ENCODE measurements around the gene TRAFD1. TPM values are rescaled to one million over a fixed set of nuclear protein-coding genes. Genes with fewer than 3 reads are reported as not detected.
A peak's percentile ranks its signal among the peaks of the same experiment; 100 is the strongest.

Gene TRAFD1
- total and polyA plus RNA-seq, 2 of the 8 experiments (the other 6 are each of a cell fraction or from before 2014, with no cell fraction given): 18.1 to 33.1 TPM

GRCh38 chr12:112108202-112109079 lies 16.9 kb upstream of the TRAFD1 start, which contains the start of gene NAA25:
NAA25 (minus strand) TSS chr12:112108783; CDS start chr12:112108773, 10 bp downstream.
- H4K20me1 ChIP-seq (replicated peaks in 1 of 2; ENCODE audit: control insufficient read depth in 1 of 2, insufficient read depth in 2 of 2, low read length in 2 of 2): peaks cover 12 to 15% of the 10 kb centered on the region in 2 experiments
- FAIRE-seq (peak; percentile 78), DNase-seq (ENCODE audit: low read depth in 1 of 2, low spot score in 2 of 2) (peak; percentile 80 to 96)
- peaks cover 10 to 21% (median 17%) of the 10 kb centered on the region in 4 experiments; a peak in 6 of 7 replicates for H3K4me1 ChIP-seq (replicated peaks in 1 of 4; ENCODE audit: control insufficient read depth in 3 of 4, insufficient read depth in 4 of 4, low read length in 3 of 4)
- H3K79me2 ChIP-seq (ENCODE audit: control insufficient read depth in 1 of 2, insufficient read depth in 2 of 2, low read length in 2 of 2): peaks cover 37 to 57% of the 10 kb centered on the region in 2 experiments
- H3K14ac ChIP-seq (ENCODE audit: insufficient read length): no peak within 1 kb of the TSS
- peaks cover 9% of the 10 kb centered on the region; the same call in 1 of the 2 replicates for H3K23me2 ChIP-seq (ENCODE audit: low read depth, low read length)
- peak within 1 kb of the TSS; percentile 73 for H3K56ac ChIP-seq (replicated peaks; ENCODE audit: insufficient read length, low read depth, low read length)
- peak within 1 kb of the TSS; percentile 76 for H3K18ac ChIP-seq (ENCODE audit: extremely low read depth, low read length)
- H2BK12ac ChIP-seq (ENCODE audit: low read depth, low read length): peak within 1 kb of the TSS; percentile 86
- WGBS, 2 experiments (ENCODE audit: extremely low coverage in 1 of 2, insufficient coverage in 1 of 2, insufficient read length in 1 of 2, insufficient replicate concordance in 2 of 2, low coverage in 1 of 2, low lambda C conversion rate in 2 of 2, missing lambda C conversion rate in 1 of 2): 2% methylated on average over 57 of the region's 74 CpGs; no CpG with 5 or more reads in 1 of the 2 experiments
- H3K79me1 ChIP-seq (ENCODE audit: low read depth, low read length): no peaks in the 10 kb centered on the region; the same call in 1 of the 2 replicates
- H3K9ac ChIP-seq (replicated peaks in 1 of 4; ENCODE audit: extremely low read depth in 1 of 4, low read depth in 3 of 4, low read length in 3 of 4): peak within 1 kb of the TSS; percentile 84 to 92 (median 90)
- POLR2A ChIA-PET (ENCODE audit: partially characterized antibody): interaction anchor here (0.7 to 9.6 kb wide), 15 partner anchors 8 to 292 kb away, joined by 3 to 90 read pairs (median 4); partner anchors contain the start of genes ERP29, TMEM116 and TRAFD1
- H3K23ac ChIP-seq (ENCODE audit: insufficient read length): peak within 1 kb of the TSS; percentile 1
- CTCF ChIA-PET (ENCODE audit: partially characterized antibody): no interaction called here
- peak within 1 kb of the TSS; percentile 82 to 98 (median 88) for H3K4me3 ChIP-seq (ENCODE audit: extremely low read depth in 1 of 4, insufficient read depth in 2 of 4, low read depth in 3 of 4, low read length in 4 of 4)
- H2AFZ ChIP-seq (ENCODE audit: low read length): peak within 1 kb of the TSS; percentile 45
- H3K36me3 ChIP-seq (ENCODE audit: control insufficient read depth in 2 of 4, insufficient read depth in 4 of 4, low read length in 3 of 4): peaks cover 0 to 5% (median 2%) of the 10 kb centered on the region in 4 experiments; a peak in 2 of 8 replicates
- H2BK20ac ChIP-seq (ENCODE audit: low read length): no peak within 1 kb of the TSS
- peak within 1 kb of the TSS; percentile 86 for H4K91ac ChIP-seq (replicated peaks; ENCODE audit: insufficient read length, low read length)
- peak within 1 kb of the TSS; percentile 87; the same call in 1 of the 2 replicates for H2AK5ac ChIP-seq (ENCODE audit: low read depth, low read length)
- peak within 1 kb of the TSS; percentile 74; the same call in 1 of the 2 replicates for H4K8ac ChIP-seq (ENCODE audit: extremely low read depth, insufficient read depth, low read length)
- H3K9me3 ChIP-seq (ENCODE audit: insufficient read depth in 2 of 2, low read depth in 1 of 2, low read length in 1 of 2): no peaks in the 10 kb centered on the region
- H3K4me2 ChIP-seq (ENCODE audit: insufficient read depth in 1 of 2, low read depth in 2 of 2, low read length in 2 of 2): peak within 1 kb of the TSS; percentile 87 to 97
- H3K27ac ChIP-seq (ENCODE audit: low read depth, low read length): peak within 1 kb of the TSS; percentile 85
- H2BK5ac ChIP-seq (ENCODE audit: low read depth, low read length): peak within 1 kb of the TSS; percentile 92
- no peak within 1 kb of the TSS for H2BK15ac ChIP-seq (ENCODE audit: low read length)
- peak within 1 kb of the TSS; percentile 50 for H3K4ac ChIP-seq (replicated peaks; ENCODE audit: insufficient read length, low read depth, low read length)
- H3K27me3 ChIP-seq (replicated peaks in 1 of 4; ENCODE audit: control insufficient read depth in 3 of 4, extremely low read depth in 1 of 4, insufficient read depth in 3 of 4, low read length in 3 of 4): no peaks in the 10 kb centered on the region
- H4K5ac ChIP-seq (ENCODE audit: insufficient read length, low read depth, low read length): peak within 1 kb of the TSS; percentile 90
- peak within 1 kb of the TSS; percentile 67 for H2BK120ac ChIP-seq (replicated peaks; ENCODE audit: low read depth, low read length)
- TF ChIP-seq HDAC6 (IDR thresholded peaks at IDR 0.05; ENCODE audit: low read depth, low read length) (no peak), GTF2F1 (IDR thresholded peaks at IDR 0.05; ENCODE audit: borderline replicate concordance, low read depth, low read length) (0 out of 2 replicates have a peak, but pooled peaks have one; percentile 60), SIX5 (IDR thresholded peaks at IDR 0.05; ENCODE audit: low read depth, low read length) (no peak), RNF2 (IDR thresholded peaks at IDR 0.05; ENCODE audit: borderline replicate concordance, low read depth, low read length, missing control alignments, poor library complexity, severe bottlenecking) (no peak), BCL11A (IDR thresholded peaks at IDR 0.05; ENCODE audit: low read depth in 2 of 2, low read length in 2 of 2) (no peak), MAFK (IDR thresholded peaks at IDR 0.05; ENCODE audit: low read depth, low read length) (peak; percentile 58; the same call in 1 of the 2 replicates), POLR2A (IDR thresholded peaks at IDR 0.05; ENCODE audit: control extremely low read depth in 1 of 2, low read depth in 2 of 2, low read length in 2 of 2) (peak; percentile 62 to 80; a peak in 1 of 3 replicates), RFX5 (IDR thresholded peaks at IDR 0.05; ENCODE audit: borderline replicate concordance, low read depth, low read length) (no peak), TAF1 (IDR thresholded peaks at IDR 0.05; ENCODE audit: low read depth, low read length) (peak; percentile 71), JUN (IDR thresholded peaks at IDR 0.05; ENCODE audit: low read depth, low read length) (no peak), CTBP2 (IDR thresholded peaks at IDR 0.05; ENCODE audit: borderline replicate concordance, insufficient read depth, insufficient read length, low read length) (no peak)

Data from H1 (cell line).